Neural cell (in vitro differentiated cells): ENCODE data around the gene KCND2.
"Not testable (repeated sequence)": the region's sequence is repeated elsewhere in the genome, so short reads cannot be mapped to it uniquely, and the experiment has no call there.

Experiments
- CTCF ChIP-seq: fragments of 450-650 bp; IDR thresholded peaks from 2 replicates; pipeline ENCODE4 v1.5.1; 2014; ENCODE audit warnings: antibody characterized with exemption, mild to moderate bottlenecking, moderate library complexity; ENCODE audit not compliant: poor library complexity, severe bottlenecking
- EP300 ChIP-seq: fragments of 450-650 bp; conservative IDR thresholded peaks from 2 replicates; pipeline ENCODE4 v1.6.1; 2014; ENCODE audit warnings: antibody characterized with exemption, mild to moderate bottlenecking, moderate library complexity; ENCODE audit not compliant: poor library complexity, severe bottlenecking
- EZH2 ChIP-seq: fragments of 200-600, 300-800 bp; shearing (Covaris generic), sonication (generic); IDR thresholded peaks from 2 replicates; pipeline ENCODE4 v1.6.1; 2014; ENCODE audit warnings: antibody characterized with exemption, low read length, borderline replicate concordance, mild to moderate bottlenecking; ENCODE audit not compliant: insufficient read depth, poor library complexity, severe bottlenecking
- TAF1 ChIP-seq: IDR thresholded peaks from 2 replicates; pipeline ENCODE4 v1.6.1; 2012; ENCODE audit warnings: low read depth

- TF ChIP-seq CTCF, EP300, EZH2, TAF1: not testable (repeated sequence)
Observed at GRCh38 chr7:120578657-120579056, 305.7 kb downstream of the KCND2 start.
